ENCODE data around the gene LRMDA.

The LRMDA gene

GRCh38 chr10:75950307-75950706 lies 518.9 kb downstream of the LRMDA start:
- POLR2A ChIA-PET, result no interaction called here
- TF ChIP-seq CTCF (IDR thresholded peaks at IDR 0.05; ENCODE audit: control extremely low read depth, extremely low read depth, low read depth, missing control alignments), result no peak
- CTCF ChIA-PET, result interaction anchor here (1.3 to 2.2 kb wide), 2 partner anchors 10 to 19 kb away, joined by 4 read pairs; no protein-coding TSS in a partner anchor
- no peak for DNase-seq (ENCODE audit: extremely low spot score)

DNA sequence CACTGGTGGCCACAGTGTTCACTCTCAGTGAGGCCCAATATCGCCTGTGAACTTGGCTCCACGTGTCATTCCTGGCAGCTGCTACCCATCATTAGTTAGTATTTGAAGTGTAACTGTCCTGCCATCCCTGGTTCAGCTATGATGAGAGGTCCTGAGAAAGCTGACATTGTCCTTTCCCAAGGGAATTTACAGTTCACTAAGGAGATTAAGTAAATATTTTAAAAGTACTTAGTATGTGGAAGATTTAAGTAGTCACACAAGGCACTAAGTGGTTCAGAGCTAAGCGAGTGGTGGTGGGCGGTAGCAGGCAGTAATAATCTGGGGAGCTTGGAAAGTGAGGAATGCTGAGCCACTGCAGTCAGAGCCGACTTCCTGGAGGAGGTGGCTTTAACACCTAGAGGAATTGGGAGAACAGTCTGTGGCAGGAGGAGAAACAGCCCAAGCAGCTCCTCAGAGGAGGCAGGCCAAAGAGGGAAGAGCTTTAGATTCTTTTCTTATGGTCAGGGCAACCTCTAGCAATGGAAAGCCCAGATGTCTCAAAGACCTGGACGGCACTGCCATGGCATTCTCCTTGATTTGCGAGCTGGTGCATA lies 519.7 kb downstream of the LRMDA start:
- no peak for DNase-seq (ENCODE audit: extremely low spot score)
- POLR2A ChIA-PET, result no interaction called here
- TF ChIP-seq CTCF (IDR thresholded peaks at IDR 0.05; ENCODE audit: control extremely low read depth, extremely low read depth, low read depth, missing control alignments), result no peak
- CTCF ChIA-PET, result interaction anchor here (0.6 to 2.2 kb wide), 3 partner anchors 11 to 264 kb away, joined by 3 to 4 read pairs (median 4); no protein-coding TSS in a partner anchor

GRCh38 chr10:75951627-75952026 lies 520.2 kb downstream of the LRMDA start:
- ChIA-PET POLR2A (no interaction called here), CTCF (interaction anchor here (1.3 to 2.2 kb wide), 2 partner anchors 11 to 20 kb away, joined by 4 read pairs; no protein-coding TSS in a partner anchor)
- DNase-seq (ENCODE audit: extremely low spot score), result no peak
- TF ChIP-seq CTCF (IDR thresholded peaks at IDR 0.05; ENCODE audit: control extremely low read depth, extremely low read depth, low read depth, missing control alignments), result no peak

DNA sequence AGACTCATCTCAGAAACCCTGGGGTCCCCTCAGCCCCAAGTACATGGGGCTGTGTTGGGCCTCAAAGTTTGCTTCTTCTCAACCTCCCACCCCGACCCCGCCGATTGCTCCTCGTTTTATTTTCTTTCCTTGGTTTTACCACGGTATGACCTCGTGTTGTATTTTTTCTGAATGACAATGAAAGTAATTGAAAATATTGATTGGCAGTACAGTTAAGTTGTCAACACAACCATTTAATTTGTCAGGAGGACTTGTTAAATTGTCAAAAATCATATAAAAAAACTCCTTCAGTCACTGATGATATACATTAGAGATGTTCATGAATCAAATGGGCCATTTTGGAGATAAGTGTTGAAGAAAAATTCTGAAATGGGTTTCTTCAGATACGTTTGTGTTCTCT lies 520.7 kb downstream of the LRMDA start:
- POLR2A ChIA-PET, result no interaction called here
- no peak for TF ChIP-seq CTCF (IDR thresholded peaks at IDR 0.05; ENCODE audit: control extremely low read depth, extremely low read depth, low read depth, missing control alignments)
- CTCF ChIA-PET, result no interaction called here
- no peak for DNase-seq (ENCODE audit: extremely low spot score)

- DNase-seq (ENCODE audit: extremely low spot score), result no peak
- TF ChIP-seq CTCF (IDR thresholded peaks at IDR 0.05; ENCODE audit: control extremely low read depth, extremely low read depth, low read depth, missing control alignments), result no peak
- POLR2A ChIA-PET, result no interaction called here
- CTCF ChIA-PET, result no interaction called here
Observed at GRCh38 chr10:75954486-75954885, 523.1 kb downstream of the LRMDA start.

DNA sequence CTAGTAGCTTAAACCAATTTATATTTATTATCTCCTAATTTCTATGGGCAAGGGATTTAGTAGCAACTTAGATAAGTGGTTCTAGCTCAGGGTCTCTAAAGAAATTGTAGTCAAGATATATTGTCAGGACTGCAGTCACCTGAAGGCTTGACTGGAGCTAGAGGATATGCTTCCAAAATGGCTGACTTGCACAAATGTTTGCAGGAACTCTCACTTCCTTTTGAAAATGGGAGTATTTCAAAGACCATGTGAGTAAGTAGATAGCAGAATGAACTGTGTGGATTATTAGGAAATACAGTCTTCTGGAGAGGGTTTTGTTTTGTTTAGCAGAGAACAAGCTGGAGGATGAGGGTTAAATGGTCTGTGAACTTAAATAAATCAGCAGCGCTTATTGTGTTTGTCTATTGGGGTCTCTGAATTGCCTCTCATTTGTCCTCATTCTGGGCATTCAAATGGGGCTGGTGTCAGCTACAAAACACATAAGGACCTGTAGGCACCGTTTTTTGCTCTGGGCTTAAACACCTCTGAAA lies 524.6 kb downstream of the LRMDA start:
- POLR2A ChIA-PET, result no interaction called here
- TF ChIP-seq CTCF (IDR thresholded peaks at IDR 0.05; ENCODE audit: control extremely low read depth, extremely low read depth, low read depth, missing control alignments), result no peak
- CTCF ChIA-PET, result interaction anchor here (1.3 to 1.5 kb wide), 2 partner anchors 15 to 22 kb away, joined by 3 to 6 read pairs; no protein-coding TSS in a partner anchor

More for the DNA sequence above, 524.6 kb downstream of the LRMDA start:
- DNase-seq (ENCODE audit: extremely low spot score), result no peak

All from GM10248 (cell line).